ENCODE results near the gene CYP4F3. TPM values are rescaled to one million over a fixed set of nuclear protein-coding genes. Genes with fewer than 3 reads are reported as not detected.
A peak's percentile ranks its signal among the peaks of the same experiment; 100 is the strongest.

Gene CYP4F3
- total and polyA plus RNA-seq, 2 of the 13 experiments (the other 11 are each of a cell fraction or from before 2014, with no cell fraction given): 17.8 to 22.8 TPM

GRCh38 chr19:15673176-15673654, 32.5 kb downstream of the CYP4F3 start:
- peak; percentile 90 for DNase-seq (ENCODE audit: low spot score)
- Histone ChIP-seq H3K4me3 (replicated peaks in 1 of 3; ENCODE audit: insufficient read depth in 1 of 3, low read depth in 2 of 3, low read length in 3 of 3) (peak overlapping the region; percentile 52 to 70 (median 69)), H3K4me2 (ENCODE audit: low read depth, low read length) (peak overlapping the region; percentile 93), H3K36me3 (replicated peaks in 1 of 2; ENCODE audit: control insufficient read depth in 1 of 2, insufficient read depth in 2 of 2, low read length in 2 of 2) (peaks cover 0 to 2% of the 10 kb centered on the region in 2 experiments; a peak in 1 of 5 replicates), H2AFZ (ENCODE audit: low read length) (no peak overlapping the region), H3K27me3 (ENCODE audit: control insufficient read depth in 1 of 2, insufficient read depth in 2 of 2, low read length in 2 of 2) (no peaks in the 10 kb centered on the region), H3K9me3 (ENCODE audit: low read length) (no peaks in the 10 kb centered on the region), H3K9ac (ENCODE audit: insufficient read depth, low read depth, low read length) (peak overlapping the region; percentile 51), H3K4me1 (ENCODE audit: insufficient read depth, low read length) (peaks cover 46% of the 10 kb centered on the region), H3K27ac (ENCODE audit: extremely low read length, insufficient read depth, low read length) (peak overlapping the region; percentile 92), H4K20me1 (ENCODE audit: insufficient read depth, low read length) (no peaks in the 10 kb centered on the region), H3K79me2 (ENCODE audit: insufficient read depth, low read length) (peaks cover 6% of the 10 kb centered on the region)
- 0% methylated on average over 7 of the region's 9 CpGs for WGBS (ENCODE audit: low lambda C conversion rate)
- ChIA-PET CTCF (ENCODE audit: low intra/inter-chr PET ratio, low total read pairs) (interaction anchor here (1.4 kb wide), 1 partner anchor 44 kb away, joined by 3 read pairs; no protein-coding TSS in a partner anchor), POLR2A (interaction anchor here (1.0 to 3.1 kb wide), 10 partner anchors 9 to 512 kb away, joined by 3 to 68 read pairs (median 6); partner anchors contain the start of genes CYP4F3 and FAM32A)
- intact Hi-C loops (cut with micrococcal nuclease; ENCODE audit: unreplicated experiment) (loop anchor here (2.0 to 5.0 kb wide), 2 partner anchors 32 to 41 kb away; partner anchors contain the start of gene CYP4F3), in situ Hi-C loops (cut with HindIII; ENCODE audit: extremely low pct_ligation_motif_present, low pct_unique_long_range_greater_than_20kb) (no loop called here)
- ATAC-seq: peak; percentile 97
- peak; percentile 94 for FAIRE-seq
- BruUV-seq (replicated peaks): TSS peak; percentile 71
- TF ChIP-seq ZNF501 (CRISPR knock-in tag; IDR thresholded peaks at IDR 0.05) (no peak), ZNF703 (CRISPR knock-in tag; IDR thresholded peaks at IDR 0.05; ENCODE audit: borderline replicate concordance) (no peak), ZNF253 (CRISPR knock-in tag; IDR thresholded peaks at IDR 0.05; ENCODE audit: borderline replicate concordance) (no peak), ZNF766 (CRISPR knock-in tag; IDR thresholded peaks at IDR 0.05; ENCODE audit: borderline replicate concordance) (no peak), ZNF652 (CRISPR knock-in tag; IDR thresholded peaks at IDR 0.05; ENCODE audit: borderline replicate concordance, low read depth) (no peak), SNAPC2 (CRISPR knock-in tag; IDR thresholded peaks at IDR 0.05) (no peak), SETDB1 (CRISPR knock-in tag; IDR thresholded peaks at IDR 0.05; ENCODE audit: borderline replicate concordance) (no peak), BATF2 (CRISPR knock-in tag; IDR thresholded peaks at IDR 0.05) (no peak), THAP9 (CRISPR knock-in tag; IDR thresholded peaks at IDR 0.05; ENCODE audit: borderline replicate concordance) (no peak), ZFX (CRISPR knock-in tag; IDR thresholded peaks at IDR 0.05; ENCODE audit: low read depth) (peak; percentile 53), ZFAT (CRISPR knock-in tag; conservative IDR thresholded peaks at IDR 0.05) (no peak), REST (IDR thresholded peaks at IDR 0.05; ENCODE audit: borderline replicate concordance in 1 of 2, low read depth in 1 of 2, low read length in 2 of 2) (0 out of 4 replicates have a peak, but pooled peaks of 1 of the 2 experiments have one; percentile 41), MED1 (CRISPR knock-in tag; IDR thresholded peaks at IDR 0.05) (peak; percentile 13; the same call in 1 of the 2 replicates), MXD1 (CRISPR knock-in tag; IDR thresholded peaks at IDR 0.05) (no peak)

Measured in HepG2 (cell line).